Stimulated activated naive CD8-positive, alpha-beta T cell treated with anti-CD3 and anti-CD28 coated beads, Interleukin-15, amount 100 ng/mL, for 72 hours (primary cell): ENCODE results near the gene PLEKHA7.

Experiments used
- ATAC-seq: fragments of 150-1000 bp; cut with Tn5 transposase; 2 replicates; pipeline ENCODE4 v1.10.0; 2021; ENCODE audit warnings: mild to moderate bottlenecking, moderate library complexity
- DNase-seq, 2 donors: peaks; one replicate each; pipeline ENCODE4 v3.0.0; 2021 to 2022
- H3K27ac Mint-ChIP-seq, 2 donors: one replicate each; pipeline ENCODE4 v1.8.0; 2022; ENCODE audit warnings: mild to moderate bottlenecking in 2 of 2, mixed read lengths in 2 of 2, moderate library complexity in 2 of 2
- H3K27me3 Mint-ChIP-seq: one replicate; pipeline ENCODE4 v1.8.0; 2022; ENCODE audit warnings: mixed read lengths
- H3K4me1 Mint-ChIP-seq: one replicate; pipeline ENCODE4 v1.8.0; 2022; ENCODE audit warnings: mild to moderate bottlenecking, mixed read lengths
- H3K4me3 Mint-ChIP-seq, 2 donors: one replicate each; pipeline ENCODE4 v1.8.0; 2022; ENCODE audit warnings: mild to moderate bottlenecking in 2 of 2, mixed read lengths in 2 of 2, moderate library complexity in 1 of 2
- H3K9me3 Mint-ChIP-seq, 2 donors: one replicate each; pipeline ENCODE4 v1.8.0; 2022; ENCODE audit warnings: mixed read lengths in 2 of 2

The PLEKHA7 gene

DNA sequence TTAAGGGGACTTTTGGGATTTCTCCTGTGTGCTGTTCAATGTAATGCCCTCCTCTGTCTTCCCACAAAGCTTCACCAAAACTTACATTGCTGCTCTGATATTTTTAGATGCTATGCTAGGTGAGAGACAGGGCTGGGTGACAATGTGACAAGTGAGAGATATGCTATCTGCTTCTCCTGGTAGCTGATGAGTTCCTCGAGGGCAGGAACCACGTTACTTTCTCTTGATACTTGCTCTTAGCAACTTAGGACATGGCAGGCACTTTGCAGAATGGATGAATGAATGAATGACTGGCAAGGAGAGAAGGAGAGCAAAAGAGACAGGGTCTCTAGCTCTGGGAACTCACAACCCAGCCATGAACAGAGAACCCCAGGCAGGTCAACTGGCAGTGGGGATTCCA is 160.4 kb downstream of the PLEKHA7 start:
- H3K27me3 Mint-ChIP-seq: no peaks in the 10 kb centered on the region
- DNase-seq (no peak), ATAC-seq (no peak)
- H3K4me1 Mint-ChIP-seq: no peaks in the 10 kb centered on the region
- H3K9me3 Mint-ChIP-seq: no peaks in the 10 kb centered on the region
- no peak overlapping the region for H3K27ac Mint-ChIP-seq
- no peak overlapping the region for H3K4me3 Mint-ChIP-seq

DNA sequence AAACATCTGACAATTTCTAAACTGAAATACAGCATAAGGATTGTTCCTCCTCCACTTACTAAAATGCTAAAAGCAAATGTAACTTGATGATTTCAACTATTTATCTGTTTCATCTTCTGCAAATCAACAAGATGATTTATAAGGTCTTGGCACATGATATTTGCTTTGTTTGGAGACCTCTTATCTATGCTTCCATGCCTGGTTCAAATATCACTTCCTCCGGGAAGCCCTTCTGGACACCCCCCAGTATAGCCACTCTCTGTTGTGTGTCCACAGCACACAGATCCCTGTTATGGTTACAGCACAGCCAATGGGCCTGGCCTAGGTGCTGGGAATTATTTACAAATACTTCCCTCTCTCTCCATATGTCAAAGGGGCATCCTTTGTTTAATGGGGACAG is 160.9 kb downstream of the PLEKHA7 start:
- ATAC-seq (no peak), DNase-seq (no peak)
- Mint-ChIP-seq H3K27me3 (no peaks in the 10 kb centered on the region), H3K9me3 (no peaks in the 10 kb centered on the region), H3K4me1 (no peaks in the 10 kb centered on the region), H3K27ac (peak overlapping the region in 1 of 2 donors; percentile 86), H3K4me3 (no peak overlapping the region)

DNA sequence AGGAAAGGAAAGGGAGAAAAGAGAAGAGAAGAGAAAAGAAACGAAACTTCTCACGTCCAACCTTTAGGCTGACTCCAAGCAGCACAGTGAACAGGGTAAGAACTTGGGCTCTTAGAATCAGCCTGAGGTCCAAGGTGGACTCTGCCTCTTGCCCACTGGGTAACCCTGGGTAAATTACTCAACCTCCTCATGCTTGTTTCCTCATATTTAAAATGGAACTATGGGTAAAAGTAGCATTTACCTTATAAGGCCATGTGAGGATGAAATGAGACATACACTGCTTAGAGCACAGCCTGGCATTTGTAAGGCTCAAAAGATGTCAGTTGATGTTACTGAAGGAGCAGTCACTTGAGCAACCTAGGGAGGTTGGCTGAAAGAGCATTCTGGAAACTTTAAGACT is 167.9 kb downstream of the PLEKHA7 start:
- Mint-ChIP-seq H3K4me3 (no peak overlapping the region), H3K27me3 (no peaks in the 10 kb centered on the region), H3K9me3 (no peaks in the 10 kb centered on the region), H3K4me1 (no peaks in the 10 kb centered on the region), H3K27ac (peak overlapping the region in 1 of 2 donors; percentile 30)
- ATAC-seq (no peak), DNase-seq (no peak)

DNA sequence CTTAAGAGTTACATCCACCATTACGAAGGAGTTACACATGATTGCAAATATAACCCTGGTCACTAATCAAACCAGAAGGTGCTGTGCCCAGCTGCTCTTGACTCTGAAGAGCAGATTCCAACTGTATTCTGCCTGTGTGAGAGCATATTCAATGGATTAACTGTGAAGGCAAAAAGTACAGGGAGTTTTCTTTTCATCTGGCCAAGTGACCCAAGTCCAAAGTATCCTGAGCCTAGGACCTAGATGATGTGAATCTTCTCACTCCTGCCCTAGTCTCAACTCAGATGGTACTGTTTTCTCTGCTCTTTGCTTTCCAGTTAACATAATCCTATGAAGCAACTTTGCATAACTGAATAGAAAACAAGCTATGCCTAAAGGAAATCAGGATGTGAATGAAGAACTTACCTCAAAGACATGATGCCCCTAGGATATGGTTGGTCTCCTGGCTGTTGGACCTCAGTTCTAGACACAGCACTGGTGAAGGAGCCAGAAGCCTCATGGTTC is 169.9 kb downstream of the PLEKHA7 start:
- no peak for ATAC-seq
- no peaks in the 10 kb centered on the region for H3K4me1 Mint-ChIP-seq
- no peak for DNase-seq
- no peak overlapping the region for H3K27ac Mint-ChIP-seq
- no peaks in the 10 kb centered on the region for H3K27me3 Mint-ChIP-seq
- no peak overlapping the region for H3K4me3 Mint-ChIP-seq
- no peaks in the 10 kb centered on the region for H3K9me3 Mint-ChIP-seq

DNA sequence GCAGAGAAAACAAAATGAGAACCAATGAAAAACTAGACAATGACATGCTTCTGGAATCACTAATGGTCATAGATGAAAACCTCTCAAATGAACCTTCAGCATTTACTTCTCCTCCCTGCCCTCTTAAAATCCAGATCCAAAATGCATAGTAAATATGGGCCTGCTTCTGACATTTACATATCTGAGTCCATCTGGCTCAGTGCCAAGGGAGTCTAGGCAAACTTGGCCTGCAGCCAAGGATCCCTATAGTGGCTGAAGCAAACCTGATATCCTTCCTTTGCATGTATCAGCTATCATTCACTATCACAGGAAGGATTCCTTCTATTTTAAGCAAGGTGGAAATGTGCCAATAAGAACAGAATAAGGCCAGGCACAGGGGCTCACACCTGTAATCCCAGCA is 170.9 kb downstream of the PLEKHA7 start:
- Mint-ChIP-seq H3K9me3 (no peaks in the 10 kb centered on the region), H3K4me3 (no peak overlapping the region), H3K27me3 (no peaks in the 10 kb centered on the region), H3K4me1 (no peaks in the 10 kb centered on the region), H3K27ac (no peak overlapping the region)
- DNase-seq (no peak), ATAC-seq (no peak)

DNA sequence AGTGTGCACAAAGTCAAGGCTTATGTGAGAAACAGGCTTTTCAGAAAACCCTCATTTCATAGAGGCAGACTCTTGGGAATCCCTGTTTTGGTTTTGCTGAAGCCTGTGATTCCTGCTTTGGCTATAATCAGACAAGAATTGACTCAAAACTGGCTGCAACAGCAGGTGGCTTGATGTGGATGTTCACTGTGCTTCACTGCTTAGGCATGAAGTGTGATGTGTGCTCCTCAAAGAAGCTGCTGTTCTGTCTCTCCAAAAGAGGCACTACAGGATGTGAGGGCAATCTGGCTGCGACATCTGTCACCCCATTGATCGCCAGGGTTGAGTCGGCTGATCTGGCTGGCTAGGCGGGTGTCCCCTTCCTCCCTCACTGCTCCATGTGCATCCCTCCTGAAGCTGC is 172.2 kb downstream of the PLEKHA7 start:
- H3K9me3 Mint-ChIP-seq: no peaks in the 10 kb centered on the region

DNA sequence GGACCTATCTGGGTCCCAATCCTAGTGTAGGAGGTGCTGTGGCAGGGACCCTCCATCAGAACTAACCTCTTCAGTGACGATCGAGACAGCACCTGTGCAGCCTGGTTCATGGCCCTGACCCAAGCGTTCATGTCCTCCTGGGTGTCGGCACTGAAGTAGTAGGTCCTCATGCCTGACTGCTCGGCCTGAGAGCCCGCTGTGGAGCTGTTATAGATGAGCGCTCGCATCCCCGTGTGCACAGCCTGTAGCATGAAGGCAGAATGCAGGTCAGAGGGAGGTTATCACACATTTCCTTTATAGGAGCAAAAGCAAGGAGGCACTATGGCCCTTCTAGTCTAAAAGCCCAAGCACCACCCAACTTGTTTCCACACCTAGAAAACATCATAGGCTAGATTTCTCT is 172.7 kb downstream of the PLEKHA7 start:
- no peak overlapping the region for H3K4me3 Mint-ChIP-seq
- DNase-seq: no peak
- H3K27ac Mint-ChIP-seq: no peak overlapping the region
- H3K9me3 Mint-ChIP-seq: no peaks in the 10 kb centered on the region
- no peak for ATAC-seq
- no peaks in the 10 kb centered on the region for H3K4me1 Mint-ChIP-seq
- no peaks in the 10 kb centered on the region for H3K27me3 Mint-ChIP-seq

More for the DNA sequence above, 172.2 kb downstream of the PLEKHA7 start:
- H3K27me3 Mint-ChIP-seq: no peaks in the 10 kb centered on the region
- H3K4me1 Mint-ChIP-seq: no peaks in the 10 kb centered on the region
- DNase-seq: no peak
- H3K4me3 Mint-ChIP-seq: no peak overlapping the region
- no peak overlapping the region for H3K27ac Mint-ChIP-seq
- ATAC-seq: no peak

DNA sequence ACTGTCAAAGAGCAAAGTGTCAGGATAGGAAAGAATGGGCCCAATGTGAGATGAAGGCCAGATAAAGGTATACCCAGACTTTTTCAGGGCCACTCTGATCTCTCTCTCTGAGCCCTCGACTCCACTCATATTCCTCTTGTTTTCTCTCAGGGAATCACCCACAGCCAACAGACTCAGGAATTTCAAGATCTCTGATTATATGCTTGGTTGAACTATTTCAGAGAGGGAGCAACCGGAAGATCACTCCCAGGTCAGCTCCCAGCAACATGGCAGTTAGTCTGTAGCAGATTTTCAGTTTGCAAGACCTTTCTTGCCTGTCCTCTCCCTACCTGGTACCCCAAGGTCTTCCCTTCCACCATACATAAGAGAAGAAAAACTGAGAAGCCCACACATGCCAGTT is 173.3 kb downstream of the PLEKHA7 start:
- no peak for DNase-seq
- H3K4me1 Mint-ChIP-seq: no peaks in the 10 kb centered on the region
- H3K27ac Mint-ChIP-seq: peak overlapping the region in 1 of 2 donors; percentile 12
- H3K27me3 Mint-ChIP-seq: no peaks in the 10 kb centered on the region
- no peaks in the 10 kb centered on the region for H3K9me3 Mint-ChIP-seq
- ATAC-seq: no peak
- H3K4me3 Mint-ChIP-seq: no peak overlapping the region

DNA sequence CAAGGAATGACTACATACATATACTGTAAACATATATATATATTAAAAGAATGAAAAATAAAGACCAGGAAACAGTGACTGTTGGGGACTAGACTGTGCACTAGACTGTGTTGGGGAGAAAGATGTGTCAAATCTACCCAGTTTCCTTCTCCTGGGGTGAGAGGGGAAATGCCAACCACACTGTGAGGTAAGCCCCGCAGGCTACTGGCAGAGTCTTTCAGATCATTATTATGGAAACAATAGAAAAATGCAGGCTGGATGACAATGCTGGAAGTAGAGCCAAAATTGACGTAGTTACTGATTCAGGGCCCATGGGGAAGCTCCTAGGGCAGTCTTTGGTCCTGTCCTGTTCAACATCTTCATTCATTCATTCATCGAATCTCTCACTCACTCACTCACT is 174.4 kb downstream of the PLEKHA7 start:
- no peaks in the 10 kb centered on the region for H3K27me3 Mint-ChIP-seq
- H3K27ac Mint-ChIP-seq: no peak overlapping the region
- peaks cover under 1% of the 10 kb centered on the region for H3K4me1 Mint-ChIP-seq
- H3K9me3 Mint-ChIP-seq: no peaks in the 10 kb centered on the region
- DNase-seq: no peak
- no peak for ATAC-seq
- H3K4me3 Mint-ChIP-seq: no peak overlapping the region

DNA sequence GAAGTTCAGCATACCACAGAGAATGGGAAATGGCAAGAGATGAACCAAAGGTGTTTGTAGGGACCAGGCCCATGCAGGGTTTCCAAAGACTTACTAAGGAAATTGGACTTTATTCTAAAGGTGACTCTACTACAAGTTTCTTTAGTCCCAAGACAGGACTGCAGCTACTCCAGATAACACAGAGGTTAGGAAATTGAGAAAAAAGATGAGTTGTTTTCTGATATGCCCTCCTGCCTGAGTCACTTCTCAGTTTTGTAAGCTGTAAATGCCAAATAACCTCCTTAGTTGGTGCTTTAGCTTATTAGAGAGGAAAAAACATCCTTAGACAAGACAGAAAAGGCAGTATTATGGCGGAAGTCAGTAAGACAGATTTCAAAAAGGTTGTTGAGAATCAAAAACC is 179.8 kb downstream of the PLEKHA7 start:
- no peaks in the 10 kb centered on the region for H3K9me3 Mint-ChIP-seq
- no peaks in the 10 kb centered on the region for H3K27me3 Mint-ChIP-seq
- peaks cover 7% of the 10 kb centered on the region for H3K4me1 Mint-ChIP-seq
- DNase-seq (no peak), ATAC-seq (no peak)
- H3K4me3 Mint-ChIP-seq: no peak overlapping the region
- peak overlapping the region in 1 of 2 donors; percentile 81 for H3K27ac Mint-ChIP-seq

DNA sequence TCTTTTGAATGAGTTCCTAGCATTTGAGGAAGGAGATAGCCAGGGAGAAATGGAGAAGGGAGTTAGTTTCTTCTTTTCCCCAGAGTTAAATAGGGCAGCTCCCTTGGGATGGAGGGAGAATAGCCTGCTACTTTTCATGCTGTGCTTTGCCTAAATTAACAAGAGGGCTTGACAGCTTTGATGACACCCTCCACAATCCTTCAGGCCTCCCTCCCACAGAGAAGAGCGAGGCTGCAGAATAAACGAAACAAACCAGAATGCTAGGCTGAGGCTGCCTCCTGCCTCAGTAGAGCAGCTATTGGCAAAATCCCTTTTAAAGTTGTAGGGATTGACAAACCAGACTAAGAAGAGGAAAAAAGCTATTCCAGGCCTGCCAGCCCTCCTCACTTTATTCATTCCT is 181.2 kb downstream of the PLEKHA7 start:
- DNase-seq: no peak
- Mint-ChIP-seq H3K27me3 (no peaks in the 10 kb centered on the region), H3K4me1 (peaks cover 7% of the 10 kb centered on the region), H3K9me3 (no peaks in the 10 kb centered on the region), H3K27ac (no peak overlapping the region), H3K4me3 (no peak overlapping the region)
- ATAC-seq: no peak

DNA sequence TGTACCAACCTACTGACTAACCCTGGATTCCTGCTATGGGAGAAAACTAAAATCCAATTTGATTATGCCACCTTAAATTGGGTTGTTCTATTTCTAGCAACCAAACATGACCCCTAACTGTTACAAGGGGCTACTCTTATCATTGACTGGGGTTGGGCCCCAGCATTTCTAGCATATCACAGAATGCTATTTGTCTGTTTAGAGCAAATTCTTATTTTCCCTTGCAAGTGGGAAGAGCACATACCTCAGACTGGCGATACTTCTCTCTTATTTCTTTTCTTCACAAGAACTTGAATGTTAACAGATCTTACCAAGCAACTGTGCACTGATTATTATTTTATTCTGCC is 182.0 kb downstream of the PLEKHA7 start:
- ATAC-seq (no peak), DNase-seq (no peak)
- Mint-ChIP-seq H3K27me3 (no peaks in the 10 kb centered on the region), H3K4me1 (peaks cover 10% of the 10 kb centered on the region), H3K27ac (peak overlapping the region in 1 of 2 donors; percentile 56), H3K9me3 (no peaks in the 10 kb centered on the region), H3K4me3 (no peak overlapping the region)

DNA sequence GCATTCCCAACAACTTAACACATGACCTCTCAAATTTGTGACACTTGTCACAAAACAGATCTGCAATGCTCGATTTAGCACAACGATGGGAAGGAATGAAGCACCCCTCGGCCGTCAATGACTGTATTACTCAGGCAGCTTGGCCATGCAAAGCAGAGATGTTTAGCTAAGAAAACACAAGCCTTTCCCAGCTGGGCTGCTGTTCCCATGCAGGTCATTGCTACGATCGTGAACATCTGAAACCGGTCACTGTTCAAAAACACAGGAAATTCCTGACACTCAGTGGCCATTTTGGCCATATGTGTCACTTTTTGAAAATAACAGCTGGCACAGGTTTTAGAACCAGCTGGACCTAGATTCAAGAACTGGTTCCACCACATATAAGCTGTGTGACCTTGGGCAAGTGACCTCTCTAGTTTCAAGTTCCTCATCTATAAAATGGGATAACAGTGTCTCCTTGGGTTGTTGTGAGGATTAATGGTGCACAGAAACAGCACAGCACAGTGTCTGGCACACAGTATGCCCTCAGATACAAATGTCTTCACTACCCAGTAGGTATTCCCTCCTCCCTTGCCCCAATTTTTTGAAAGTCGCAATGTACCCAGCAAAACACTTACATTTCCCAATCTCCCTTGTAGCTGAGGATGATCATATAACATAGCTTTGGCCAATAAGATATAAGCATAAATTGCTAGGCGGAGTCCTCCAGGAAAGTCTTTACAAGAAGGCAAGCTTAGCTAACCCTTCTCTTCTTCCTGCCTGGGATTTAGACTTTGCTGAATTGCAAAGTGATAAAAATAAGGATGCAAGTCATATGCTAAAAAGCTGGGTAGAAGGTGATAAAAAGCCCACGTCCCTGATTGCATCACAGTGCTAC is 182.7 kb downstream of the PLEKHA7 start:
- Mint-ChIP-seq H3K4me1 (peaks cover 13% of the 10 kb centered on the region), H3K4me3 (no peak overlapping the region), H3K27ac (no peak overlapping the region), H3K27me3 (no peaks in the 10 kb centered on the region), H3K9me3 (no peaks in the 10 kb centered on the region)
- ATAC-seq (no peak), DNase-seq (no peak)

DNA sequence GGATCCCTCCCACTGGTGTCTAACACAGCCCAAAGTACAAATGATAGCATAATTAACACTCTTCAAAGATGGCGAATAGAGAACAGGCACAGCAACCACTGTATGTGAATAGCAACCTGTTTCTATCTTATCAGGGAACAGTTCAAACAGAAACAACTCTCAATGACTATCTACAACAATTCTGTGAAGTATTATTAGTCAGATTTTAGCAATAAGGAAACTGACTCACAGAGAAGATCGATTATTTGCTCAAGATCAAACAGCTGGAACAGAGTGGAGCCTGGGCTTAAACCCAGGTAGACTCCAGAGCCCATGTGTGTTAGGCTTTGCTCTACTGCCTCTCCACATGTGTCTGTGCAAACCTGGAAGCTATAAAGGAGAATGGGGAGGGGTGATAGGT is 187.1 kb downstream of the PLEKHA7 start:
- ATAC-seq (peak; percentile 60), DNase-seq (no peak)
- Mint-ChIP-seq H3K4me3 (no peak overlapping the region), H3K27me3 (no peaks in the 10 kb centered on the region), H3K27ac (peak overlapping the region in 1 of 2 donors; percentile 43), H3K4me1 (peaks cover 7% of the 10 kb centered on the region), H3K9me3 (no peaks in the 10 kb centered on the region)

DNA sequence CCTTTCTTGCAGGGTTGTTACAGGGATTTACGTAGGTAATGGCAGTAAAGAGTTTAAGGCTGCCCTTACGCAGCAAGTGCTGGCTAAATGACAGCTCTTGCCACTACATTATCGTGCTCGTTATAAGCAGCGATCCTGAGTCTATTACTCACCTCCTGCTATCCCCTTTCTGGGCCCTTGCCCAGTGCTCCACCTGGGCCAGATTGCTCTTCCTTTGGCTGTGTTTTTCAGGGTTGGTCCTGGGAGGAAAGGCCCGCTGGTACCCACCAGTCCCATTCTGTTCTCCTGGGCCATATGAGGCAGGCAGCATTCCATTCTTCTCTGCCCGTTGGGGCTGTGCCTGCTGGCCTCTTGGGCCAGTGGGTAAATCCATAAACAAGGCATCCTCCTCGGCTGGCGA is 188.2 kb downstream of the PLEKHA7 start:
- peaks cover 7% of the 10 kb centered on the region for H3K4me1 Mint-ChIP-seq
- no peak for DNase-seq
- H3K4me3 Mint-ChIP-seq: no peak overlapping the region
- H3K9me3 Mint-ChIP-seq: no peaks in the 10 kb centered on the region
- H3K27me3 Mint-ChIP-seq: no peaks in the 10 kb centered on the region
- H3K27ac Mint-ChIP-seq: no peak overlapping the region
- no peak for ATAC-seq

DNA sequence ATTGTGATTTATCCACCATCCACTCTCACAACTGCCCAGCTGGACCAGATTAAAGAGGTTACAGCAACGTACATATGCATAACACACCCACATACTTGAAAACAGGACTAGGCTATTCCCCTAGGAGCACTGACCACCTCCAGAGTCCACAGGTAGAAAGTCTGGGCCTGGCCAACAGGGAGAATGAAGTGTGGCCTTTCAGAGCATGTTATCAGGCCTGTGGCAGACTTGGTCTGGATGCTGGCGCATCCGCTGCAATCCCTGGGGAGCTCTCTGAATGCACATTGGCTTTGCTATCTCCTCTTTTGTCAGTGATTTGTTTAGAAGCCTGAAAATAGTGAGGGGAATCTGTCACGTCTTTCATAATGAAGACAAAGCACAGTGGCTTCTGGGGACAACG is 189.1 kb downstream of the PLEKHA7 start:
- DNase-seq (no peak), ATAC-seq (no peak)
- no peaks in the 10 kb centered on the region for H3K9me3 Mint-ChIP-seq
- H3K4me3 Mint-ChIP-seq: no peak overlapping the region
- H3K27ac Mint-ChIP-seq: no peak overlapping the region
- peaks cover 13% of the 10 kb centered on the region for H3K4me1 Mint-ChIP-seq
- no peaks in the 10 kb centered on the region for H3K27me3 Mint-ChIP-seq
